H1 (cell line): ENCODE measurements around the gene NOL8. TPM values are rescaled to one million over a fixed set of nuclear protein-coding genes. Genes with fewer than 3 reads are reported as not detected.

Source experiments
- CTBP2 ChIP-seq: IDR thresholded peaks from 2 replicates; pipeline ENCODE4 v1.7.0; 2011; ENCODE audit warnings: borderline replicate concordance, mild to moderate bottlenecking, moderate library complexity, mixed read lengths, low read length; ENCODE audit not compliant: insufficient read depth, insufficient read length
- TAF1 ChIP-seq: IDR thresholded peaks from 2 replicates; pipeline ENCODE4 v1.6.1; 2011; ENCODE audit warnings: mild to moderate bottlenecking, low read depth, low read length
- polyA plus RNA-seq, 7 experiments: library from polyadenylated mRNA; depleted of rRNA in 3 of 7; stranded (reverse) in 5 of 7; unstranded in 2 of 7; fragments of >200 nt in 5 of 7; fragments of 200-250 nt in 2 of 7; gene quantifications; 1 replicate in 5 of 7; 2 replicates in 1 of 7; 4 replicates in 1 of 7; pipeline versions ENCODE4 v1.2.1 to v1.2.3, GENCODE V29; 2011 to 2013; ENCODE audit warnings: missing spikeins in 2 of 7, mixed read lengths in 2 of 7
- total RNA-seq: library from RNA; stranded (reverse); fragmentation: NEBNext Ultra II Directional; extraction: Animal tissue kit (Norgen Biotek cat#: 25700); gene quantifications from 2 replicates; pipeline ENCODE4 v1.2.1, GENCODE V29; 2021
- TF ChIP-seq, protein P1 (sequence below): IDR thresholded peaks from 2 replicates; pipeline ENCODE4 v1.6.1; 2011; ENCODE audit warnings: low read depth, mild to moderate bottlenecking, low read length; ENCODE audit not compliant: insufficient read depth

Gene NOL8
- total and polyA plus RNA-seq, 2 of the 8 experiments (the other 6 are each of a cell fraction or from before 2014, with no cell fraction given): 6.2 to 30.4 TPM

DNA sequence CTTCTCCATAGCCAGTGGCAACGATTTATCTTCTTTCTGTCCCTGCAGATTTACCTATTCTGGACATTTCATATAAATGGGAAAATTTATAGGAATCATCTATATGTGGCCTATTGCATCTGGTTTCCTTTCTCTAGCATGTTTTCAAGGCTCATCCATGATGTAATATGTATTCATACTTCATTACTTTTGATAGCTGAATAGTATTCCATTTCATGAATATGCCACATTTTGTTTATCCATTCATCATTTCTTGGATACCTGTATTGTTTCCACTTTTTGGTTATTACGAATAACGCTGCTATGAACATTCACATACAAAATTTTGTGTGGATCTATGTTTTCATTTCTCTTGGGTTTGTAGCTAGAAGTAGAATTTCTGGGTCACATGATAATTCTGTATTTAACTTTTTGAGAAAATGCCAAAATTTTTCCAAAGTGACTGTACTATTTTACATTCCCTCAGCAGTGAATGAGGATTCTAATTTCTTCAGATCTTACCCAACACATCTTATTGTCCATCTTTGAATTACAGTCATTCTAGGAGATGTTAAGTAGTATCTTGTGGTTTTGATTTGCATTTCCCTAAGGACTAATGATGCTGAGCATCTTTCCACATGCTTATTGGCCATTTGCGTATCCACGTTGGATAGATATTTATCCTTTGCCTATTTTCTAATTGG, 35.3 kb downstream of the NOL8 start (continued):
- TF ChIP-seq CTBP2: no peak
- no peak for TF ChIP-seq TAF1
- TF ChIP-seq, protein P1, sequence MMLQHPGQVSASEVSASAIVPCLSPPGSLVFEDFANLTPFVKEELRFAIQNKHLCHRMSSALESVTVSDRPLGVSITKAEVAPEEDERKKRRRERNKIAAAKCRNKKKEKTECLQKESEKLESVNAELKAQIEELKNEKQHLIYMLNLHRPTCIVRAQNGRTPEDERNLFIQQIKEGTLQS: no peak
